UCSD-AML1 (cell line): ENCODE results near the gene DHX29.
A peak's percentile ranks its signal among the peaks of the same experiment; 100 is the strongest.

Source experiments
- DNase-seq: peaks from one replicate; lab custom pipeline; 2025; ENCODE audit not compliant: unreplicated experiment; lab: John Stamatoyannopoulos, UW

DHX29 gene, protein sequence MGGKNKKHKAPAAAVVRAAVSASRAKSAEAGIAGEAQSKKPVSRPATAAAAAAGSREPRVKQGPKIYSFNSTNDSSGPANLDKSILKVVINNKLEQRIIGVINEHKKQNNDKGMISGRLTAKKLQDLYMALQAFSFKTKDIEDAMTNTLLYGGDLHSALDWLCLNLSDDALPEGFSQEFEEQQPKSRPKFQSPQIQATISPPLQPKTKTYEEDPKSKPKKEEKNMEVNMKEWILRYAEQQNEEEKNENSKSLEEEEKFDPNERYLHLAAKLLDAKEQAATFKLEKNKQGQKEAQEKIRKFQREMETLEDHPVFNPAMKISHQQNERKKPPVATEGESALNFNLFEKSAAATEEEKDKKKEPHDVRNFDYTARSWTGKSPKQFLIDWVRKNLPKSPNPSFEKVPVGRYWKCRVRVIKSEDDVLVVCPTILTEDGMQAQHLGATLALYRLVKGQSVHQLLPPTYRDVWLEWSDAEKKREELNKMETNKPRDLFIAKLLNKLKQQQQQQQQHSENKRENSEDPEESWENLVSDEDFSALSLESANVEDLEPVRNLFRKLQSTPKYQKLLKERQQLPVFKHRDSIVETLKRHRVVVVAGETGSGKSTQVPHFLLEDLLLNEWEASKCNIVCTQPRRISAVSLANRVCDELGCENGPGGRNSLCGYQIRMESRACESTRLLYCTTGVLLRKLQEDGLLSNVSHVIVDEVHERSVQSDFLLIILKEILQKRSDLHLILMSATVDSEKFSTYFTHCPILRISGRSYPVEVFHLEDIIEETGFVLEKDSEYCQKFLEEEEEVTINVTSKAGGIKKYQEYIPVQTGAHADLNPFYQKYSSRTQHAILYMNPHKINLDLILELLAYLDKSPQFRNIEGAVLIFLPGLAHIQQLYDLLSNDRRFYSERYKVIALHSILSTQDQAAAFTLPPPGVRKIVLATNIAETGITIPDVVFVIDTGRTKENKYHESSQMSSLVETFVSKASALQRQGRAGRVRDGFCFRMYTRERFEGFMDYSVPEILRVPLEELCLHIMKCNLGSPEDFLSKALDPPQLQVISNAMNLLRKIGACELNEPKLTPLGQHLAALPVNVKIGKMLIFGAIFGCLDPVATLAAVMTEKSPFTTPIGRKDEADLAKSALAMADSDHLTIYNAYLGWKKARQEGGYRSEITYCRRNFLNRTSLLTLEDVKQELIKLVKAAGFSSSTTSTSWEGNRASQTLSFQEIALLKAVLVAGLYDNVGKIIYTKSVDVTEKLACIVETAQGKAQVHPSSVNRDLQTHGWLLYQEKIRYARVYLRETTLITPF (N-terminal part only)

DNA sequence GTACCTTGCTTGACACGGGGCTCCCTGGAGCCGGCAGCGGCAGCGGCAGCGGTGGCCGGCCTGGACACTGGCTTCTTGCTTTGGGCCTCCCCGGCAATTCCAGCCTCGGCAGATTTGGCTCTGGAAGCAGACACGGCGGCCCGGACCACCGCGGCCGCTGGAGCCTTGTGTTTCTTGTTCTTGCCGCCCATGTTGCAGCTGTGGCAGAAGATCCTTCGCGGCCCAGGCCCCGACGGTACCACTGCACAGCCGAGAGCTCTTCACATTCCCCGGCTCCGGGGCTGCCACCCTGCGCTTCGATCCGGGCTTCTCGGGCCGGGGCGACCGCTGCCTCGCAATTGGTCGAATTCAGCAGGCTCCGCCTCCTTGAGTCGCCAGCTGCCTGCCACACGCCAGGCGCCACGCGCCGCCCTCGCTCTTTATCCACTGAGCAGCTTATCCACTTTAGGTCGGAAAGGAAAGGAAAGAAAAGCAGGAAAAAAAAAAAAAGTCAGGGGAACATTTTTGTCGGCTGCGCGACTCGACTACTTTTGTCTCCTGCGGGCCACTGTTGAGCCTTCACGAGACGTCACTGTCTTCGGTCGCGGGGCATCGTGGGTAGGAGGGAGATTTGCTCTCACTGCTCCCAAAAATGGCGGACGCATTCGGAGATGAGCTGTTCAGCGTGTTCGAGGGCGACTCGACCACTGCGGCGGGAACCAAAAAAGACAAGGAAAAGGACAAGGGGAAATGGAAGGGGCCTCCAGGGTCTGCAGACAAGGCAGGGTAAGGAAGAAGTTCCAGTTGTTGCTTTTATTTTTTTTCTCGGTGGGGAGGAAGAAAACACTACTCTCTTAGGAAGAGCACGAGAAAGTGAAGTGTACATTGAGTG, at the start of gene DHX29, which contains the start of gene MTREX:
Gene DHX29 (minus strand): TSS at position 312 of the 871 bp plus-strand sequence. CDS start 121 bp downstream, at position 191.
Gene MTREX (plus strand): TSS at position 607 of the 871 bp plus-strand sequence. CDS start 25 bp downstream, at position 632.
- DNase-seq = peak; percentile 90

DNA sequence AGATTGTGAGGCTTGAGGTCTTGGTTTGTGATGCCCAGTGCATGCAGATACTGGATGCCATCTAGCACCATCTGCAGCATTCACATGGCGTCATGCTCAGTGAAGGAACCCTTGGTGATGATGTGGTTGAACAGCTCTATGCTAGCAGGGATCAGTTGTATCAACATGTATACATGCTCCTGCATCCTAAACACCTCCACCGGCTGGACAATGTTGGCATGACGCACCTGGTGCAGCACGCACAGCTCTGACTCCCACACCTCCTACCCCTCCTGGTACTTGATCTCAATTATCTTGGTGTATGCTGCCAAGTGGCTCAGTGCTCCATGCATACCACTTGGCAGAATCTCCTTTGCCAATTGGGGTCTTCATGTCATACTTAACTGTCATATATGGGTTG, 49.4 kb upstream of the DHX29 start:
- no peak for DNase-seq

DNA sequence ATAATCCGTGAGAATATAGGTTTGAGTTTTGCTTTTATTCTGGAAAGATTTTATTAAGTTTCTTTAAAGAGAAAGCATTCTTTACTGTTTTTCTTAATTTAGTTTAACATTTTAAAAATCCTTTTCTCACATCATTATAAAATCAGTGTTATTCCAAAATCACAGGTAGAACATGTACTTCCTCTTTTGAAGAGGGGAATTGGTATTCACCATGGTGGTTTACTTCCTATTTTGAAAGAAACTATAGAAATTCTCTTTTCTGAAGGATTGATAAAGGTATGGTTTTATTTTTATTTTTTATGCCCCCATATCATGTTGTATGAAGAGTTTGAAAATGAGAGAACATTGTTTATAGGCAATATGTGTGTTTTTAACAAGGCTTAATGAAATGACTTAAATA, 43.3 kb upstream of the DHX29 start:
- no peak for DNase-seq

DNA sequence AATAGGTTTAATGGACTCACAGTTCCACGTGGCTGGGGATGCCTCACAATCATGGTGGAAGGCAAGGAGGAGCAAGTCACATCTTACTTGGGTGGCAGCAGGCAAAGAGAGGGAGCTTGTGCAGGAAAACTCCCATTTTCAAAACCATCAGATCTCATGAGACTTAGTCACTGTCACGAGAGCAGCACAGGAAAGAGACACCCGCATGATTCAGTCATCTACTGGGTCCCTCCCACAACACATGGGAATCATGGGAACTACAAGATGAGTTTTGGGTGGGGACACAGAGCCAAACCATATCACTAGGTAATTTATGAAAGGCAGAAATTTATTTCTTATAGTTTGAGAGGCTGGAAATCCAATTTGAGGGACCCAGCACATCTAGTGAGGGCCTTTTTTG, 40.3 kb upstream of the DHX29 start:
- no peak for DNase-seq

DNA sequence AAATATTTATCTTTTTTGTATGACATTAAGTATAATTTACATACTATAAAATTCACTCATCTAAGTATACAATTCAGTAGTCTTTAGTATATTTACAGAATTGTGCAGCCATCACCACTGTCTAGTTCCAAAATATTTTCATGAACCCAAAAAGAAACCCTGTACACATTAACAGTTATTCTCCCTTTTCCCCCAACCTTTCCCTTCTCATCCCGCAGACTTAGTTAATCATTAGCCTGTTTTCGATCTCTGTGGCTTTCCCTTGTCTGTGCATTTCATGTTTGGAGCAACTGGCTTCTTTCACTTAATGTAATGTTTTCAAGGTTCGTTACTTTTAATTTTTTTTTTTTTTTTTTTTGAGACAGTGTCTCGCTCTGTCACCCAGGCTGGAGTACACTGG, 37.8 kb upstream of the DHX29 start:
- DNase-seq = no peak

DNA sequence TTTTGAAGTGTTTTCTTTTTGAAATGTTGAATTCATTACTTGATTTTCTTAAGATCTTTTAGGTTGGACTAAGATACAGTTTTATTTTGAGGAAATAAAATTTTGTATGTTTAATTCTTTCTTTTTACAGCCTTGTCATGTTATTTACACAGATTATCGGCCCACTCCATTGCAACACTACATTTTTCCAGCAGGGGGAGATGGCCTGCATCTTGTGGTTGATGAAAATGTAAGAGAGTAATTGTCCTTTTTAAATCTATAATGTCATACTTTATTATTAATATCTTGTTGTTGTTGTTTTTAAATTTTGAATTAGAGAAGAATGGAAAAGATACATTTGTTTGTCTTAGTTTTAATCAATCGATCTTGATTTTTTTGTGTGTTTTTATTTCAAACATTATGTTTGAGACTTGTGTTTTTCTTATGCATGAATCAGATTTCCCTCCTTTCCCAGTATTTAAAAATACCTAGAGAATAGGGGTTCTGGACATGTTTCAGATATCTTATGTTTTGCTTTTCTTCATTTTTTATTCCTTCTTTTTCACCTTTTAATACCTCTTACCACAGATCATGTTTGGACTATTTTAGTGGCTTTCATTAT, 37.0 kb upstream of the DHX29 start:
- DNase-seq = peak; percentile 32

DNA sequence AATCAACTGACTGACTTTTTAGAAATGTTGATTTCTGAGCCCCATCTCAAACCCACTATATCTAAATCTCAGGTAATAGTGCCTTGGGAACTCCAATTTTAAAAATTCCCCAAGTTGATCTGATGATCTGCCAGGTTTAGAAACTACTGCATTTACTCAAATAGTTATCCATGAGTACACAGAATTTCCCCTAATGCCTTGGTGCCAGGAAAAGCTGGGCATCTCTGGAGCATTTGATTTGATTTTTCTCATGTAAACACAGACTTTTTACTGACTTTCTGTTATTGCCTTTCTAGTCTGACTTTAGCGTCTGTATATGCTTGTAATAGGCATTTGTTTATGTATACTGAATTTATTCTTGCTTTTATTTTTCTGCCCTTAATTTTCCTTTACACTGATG, 36.1 kb upstream of the DHX29 start:
- no peak for DNase-seq

DNA sequence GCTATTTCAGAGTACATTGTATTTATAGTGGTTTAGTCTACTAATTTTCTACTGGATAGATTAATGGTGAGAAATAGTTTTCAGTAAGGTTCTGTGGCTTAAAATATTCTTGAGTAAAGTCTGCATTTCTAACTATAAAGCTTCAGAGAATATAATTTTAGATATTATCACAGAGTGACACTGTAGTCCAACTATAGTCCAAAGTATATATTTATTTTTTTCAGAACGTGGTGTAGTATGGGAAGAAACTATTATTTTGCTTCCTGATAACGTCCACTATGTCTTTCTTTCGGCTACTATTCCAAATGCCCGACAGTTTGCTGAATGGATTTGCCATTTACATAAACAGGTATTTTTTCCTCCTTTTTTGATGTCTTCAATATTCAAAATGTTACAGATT, 35.6 kb upstream of the DHX29 start:
- DNase-seq = no peak

DNA sequence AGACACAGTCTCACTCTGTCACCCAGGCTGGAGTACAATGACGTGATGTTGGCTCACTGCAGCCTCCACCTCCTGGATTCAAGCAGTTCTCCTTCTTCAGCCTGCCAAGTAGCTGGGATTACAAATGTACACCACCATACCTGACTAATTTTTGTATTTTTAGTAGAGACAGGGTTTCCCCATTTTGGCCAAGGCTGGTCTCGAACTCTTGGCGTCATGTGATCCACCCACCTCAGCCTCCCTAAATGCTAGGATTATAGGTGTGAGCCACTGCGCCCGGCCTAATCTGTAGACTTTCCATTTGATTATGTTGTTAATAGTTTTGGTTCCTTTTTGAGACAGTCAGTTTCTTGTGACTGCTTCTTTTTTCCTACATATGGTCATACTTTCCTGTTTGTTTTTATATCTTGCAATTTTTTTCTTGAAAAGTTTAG, 31.3 kb upstream of the DHX29 start:
- no peak for DNase-seq

DNA sequence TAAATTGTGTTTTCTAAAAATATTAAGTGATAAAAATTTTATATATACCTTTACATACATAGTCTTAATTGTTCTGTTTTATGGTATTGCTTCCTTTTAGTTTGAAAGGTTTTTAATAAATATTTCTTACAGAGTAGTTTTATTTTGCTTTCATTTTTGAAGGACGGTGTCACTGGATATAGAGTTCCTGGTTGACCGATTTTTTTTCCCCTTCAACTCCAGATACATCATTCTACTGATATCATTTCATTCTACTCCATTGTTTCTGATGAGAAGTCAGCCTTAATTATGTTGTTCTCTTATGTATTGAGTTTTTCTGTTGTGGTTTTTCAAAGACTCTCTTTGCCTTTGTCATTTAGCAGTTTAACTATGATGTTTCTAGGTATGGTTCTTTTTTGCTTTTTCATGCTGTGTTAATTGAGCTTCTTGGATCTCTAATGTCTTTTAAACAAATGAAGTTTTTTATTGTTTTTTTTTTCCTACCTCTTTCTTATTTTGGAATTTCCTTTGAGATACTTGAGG, 30.7 kb upstream of the DHX29 start:
- no peak for DNase-seq

DNA sequence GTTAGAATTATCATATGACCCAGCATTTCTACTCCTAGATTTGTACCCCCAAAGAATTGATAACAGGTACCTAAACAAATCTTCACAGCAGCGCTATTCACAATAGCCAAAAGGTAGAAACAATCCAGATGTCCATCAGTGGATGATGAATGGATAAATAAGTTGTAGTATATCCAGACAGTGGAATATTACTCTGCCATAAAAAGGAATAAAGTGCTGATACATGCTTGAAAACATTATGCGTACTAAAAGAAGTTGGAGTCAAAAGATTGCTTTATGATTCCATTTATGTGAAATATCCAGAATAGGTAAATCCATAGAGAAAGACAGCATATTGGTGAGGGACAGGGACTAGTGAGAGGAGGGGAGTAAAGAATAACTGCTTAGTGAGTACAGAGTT, 26.3 kb upstream of the DHX29 start:
- DNase-seq = no peak

DNA sequence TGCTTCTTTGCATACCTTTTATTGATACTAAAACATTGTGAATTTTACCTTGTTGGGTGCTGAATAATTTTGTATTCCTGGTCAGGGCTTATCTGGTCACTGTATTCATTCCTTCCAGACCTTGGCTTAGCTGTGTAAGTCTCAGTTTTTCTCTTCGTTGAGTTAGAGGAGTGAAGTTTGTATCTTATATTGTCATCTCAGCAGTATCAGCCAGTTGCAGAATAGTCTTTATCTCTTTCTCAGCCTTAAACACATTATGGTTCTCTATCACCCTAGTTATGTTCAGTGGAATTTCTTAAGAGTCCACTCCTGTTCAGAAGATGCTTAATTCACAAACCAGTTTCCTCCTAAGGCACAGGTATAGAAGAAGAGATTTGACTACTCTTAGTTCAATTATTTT, 25.5 kb upstream of the DHX29 start:
- no peak for DNase-seq

DNA sequence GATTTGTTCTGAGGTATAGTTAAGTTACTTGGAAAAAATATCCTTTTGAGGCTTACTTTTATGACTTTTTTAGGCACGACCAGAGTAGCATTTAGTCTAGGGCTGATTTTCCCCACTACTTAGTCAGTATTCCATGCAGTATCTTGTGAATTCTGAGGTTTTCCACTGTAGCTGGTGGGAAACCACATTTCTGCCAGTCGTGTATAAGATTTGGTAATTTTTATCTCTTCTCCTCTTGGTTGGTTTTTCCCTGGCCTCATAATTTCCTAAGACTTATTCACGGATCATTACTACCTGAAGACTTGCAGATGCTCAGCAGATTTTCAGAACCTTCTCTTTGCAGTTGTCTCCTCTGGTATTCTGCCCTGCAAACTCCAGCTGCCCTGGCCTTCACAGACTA, 23.8 kb upstream of the DHX29 start:
- DNase-seq = no peak

DNA sequence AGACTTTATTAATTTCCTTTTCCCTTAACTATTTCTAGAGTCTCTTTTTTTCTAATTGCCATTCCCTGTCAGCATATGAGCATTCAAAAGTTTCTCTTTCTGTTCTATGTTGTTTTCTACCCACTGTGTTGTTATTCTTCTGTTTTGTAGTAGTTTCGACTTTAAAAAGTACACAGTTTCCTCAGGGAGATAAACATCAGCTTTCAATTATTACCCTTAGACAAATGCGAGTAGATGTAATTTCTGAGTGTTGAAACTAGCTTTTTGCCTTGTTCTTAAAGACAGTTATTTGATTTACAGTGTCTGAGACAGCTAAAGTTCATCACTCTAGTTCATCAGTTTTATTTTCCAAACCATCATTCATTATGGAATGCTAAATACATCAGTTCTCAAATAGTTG, 19.8 kb upstream of the DHX29 start:
- DNase-seq = no peak

DNA sequence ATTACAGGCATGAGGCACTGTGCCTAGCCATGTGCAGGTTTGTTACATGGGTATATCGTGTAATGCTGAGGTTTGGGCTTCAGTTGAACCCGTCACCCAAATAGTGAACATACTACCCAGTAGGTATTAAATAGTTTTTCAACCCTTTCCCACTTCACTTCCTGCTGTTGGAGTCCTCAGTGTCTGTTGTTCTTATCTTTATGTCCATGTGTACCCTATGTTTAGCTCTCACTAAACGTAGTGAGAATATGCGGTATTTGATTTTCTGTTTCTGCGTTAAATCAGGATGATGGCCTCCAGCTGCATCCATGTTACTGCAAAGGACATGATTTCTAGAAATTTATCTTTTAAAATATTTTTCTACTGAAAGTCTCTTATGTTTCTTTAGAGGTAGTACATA, 18.1 kb upstream of the DHX29 start:
- no peak for DNase-seq

DNA sequence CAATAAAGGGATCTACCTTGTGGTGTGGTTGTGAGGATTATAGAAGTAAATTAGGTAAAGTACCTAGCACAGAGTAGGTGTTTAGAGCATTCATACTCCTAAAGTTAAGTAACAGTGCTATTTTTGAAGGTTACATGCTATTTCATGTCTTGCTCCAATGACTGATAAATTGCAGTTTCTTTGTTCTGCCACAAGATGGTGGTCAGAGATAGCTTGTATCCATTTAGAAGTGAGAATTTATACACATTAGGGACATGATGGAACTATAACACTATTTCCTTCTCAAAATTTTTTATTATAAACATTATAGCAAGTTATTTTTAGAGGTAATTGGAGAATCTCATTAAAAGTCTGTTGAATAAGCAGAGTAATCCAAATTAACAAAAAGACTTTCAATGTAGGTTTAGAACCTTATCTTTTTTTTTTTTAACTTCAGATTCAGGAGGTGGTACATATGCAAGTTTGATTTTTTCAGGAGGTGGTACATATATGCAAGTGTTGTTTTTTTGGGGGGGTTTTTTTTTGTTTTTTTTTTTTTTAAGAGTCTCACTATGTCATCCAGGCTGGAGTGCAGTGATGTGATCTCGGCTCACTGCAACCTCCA, 17.4 kb upstream of the DHX29 start:
- DNase-seq = no peak

DNA sequence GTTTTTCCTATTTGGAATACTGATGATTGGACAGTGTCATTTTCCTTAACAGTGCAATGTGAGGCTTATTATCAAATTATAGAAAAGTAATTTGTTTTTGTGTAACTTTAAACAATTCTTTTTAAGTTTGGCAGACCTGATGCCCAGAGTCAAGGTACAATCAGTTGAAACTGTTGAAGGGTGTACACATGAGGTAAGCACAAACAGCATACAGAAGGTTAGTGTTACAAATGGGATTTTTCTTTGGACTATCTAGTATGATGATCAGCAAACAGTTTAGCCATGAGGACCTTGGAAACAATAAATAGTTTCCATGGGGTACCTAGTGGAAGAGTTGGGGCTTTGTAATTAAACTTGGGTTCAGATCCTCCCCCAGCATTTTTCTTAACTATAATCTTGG, 16.5 kb upstream of the DHX29 start:
- no peak for DNase-seq

DNA sequence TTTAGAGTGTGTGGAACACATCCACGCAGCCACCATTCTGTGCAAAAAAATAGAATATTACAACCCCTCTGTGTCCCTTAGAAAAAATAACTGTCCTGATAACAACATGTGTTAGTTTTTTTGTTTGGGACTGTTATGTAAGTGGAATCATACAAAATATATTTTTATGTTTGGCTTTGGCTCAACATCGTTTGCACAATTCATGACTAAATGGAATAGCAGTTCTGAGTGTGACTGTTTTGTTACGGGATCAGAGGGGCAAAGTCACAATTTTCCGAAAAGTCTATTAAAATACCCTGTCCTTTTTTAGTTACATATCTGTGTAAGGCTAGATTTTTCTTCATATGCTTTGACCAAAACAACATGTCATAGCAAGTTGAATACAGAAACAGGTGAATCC, 13.1 kb upstream of the DHX29 start:
- no peak for DNase-seq

DNA sequence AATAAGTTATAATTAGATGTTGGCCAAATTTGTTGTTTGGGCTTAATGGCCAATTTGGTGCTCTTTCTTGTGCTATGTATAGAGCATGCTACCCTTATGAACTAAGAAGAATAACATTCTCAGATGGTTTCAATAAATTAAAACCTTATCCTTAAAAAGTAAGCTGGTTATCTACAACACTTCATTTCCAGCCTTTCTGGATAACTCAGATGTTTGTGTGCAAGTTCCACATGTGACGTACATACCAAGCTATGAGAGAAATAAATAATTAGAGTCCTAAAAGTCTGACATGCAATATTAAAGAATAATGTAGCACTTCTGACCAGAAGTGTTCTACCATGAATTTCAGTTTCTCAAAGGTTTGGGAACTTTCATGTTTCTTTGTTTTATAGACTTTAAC, 12.0 kb upstream of the DHX29 start:
- DNase-seq = no peak
